Endothelial cell of umbilical vein (primary cell): ENCODE results near the gene MB21D2. TPM values are rescaled to one million over a fixed set of nuclear protein-coding genes. Genes with fewer than 3 reads are reported as not detected.

Source experiments
- BruUV-seq: library from RNA; stranded (reverse); fragments of 400-500 nt; replicated peaks from 2 replicates; lab custom pipeline; 2021; lab: Mats Ljungman, UMichigan
- CTCF ChIA-PET: fragments of 300-600, 350-600 bp; sonication (Branson Sonifier 250); formaldehyde crosslinking; loops from one replicate; lab custom pipeline; 2021; ENCODE audit warnings: antibody characterized with exemption, inconsistent platforms; lab: Charles Lee
- POLR2A ChIA-PET: fragments of 300-600, 350-600 bp; sonication (Branson Sonifier 250); formaldehyde crosslinking; loops from one replicate; lab custom pipeline; 2021; ENCODE audit warnings: antibody characterized with exemption, inconsistent platforms; lab: Charles Lee
- DNase-seq: peaks from one replicate; pipeline ENCODE4 v3.0.0-alpha.2; 2011; ENCODE audit warnings: low read depth, low spot score
- FAIRE-seq: peaks from 2 replicates; lab custom pipeline; 2011; peaks lifted over from hg19 to GRCh38; lab: Jason Lieb, UNC
- H2AFZ ChIP-seq: 2 replicates; pipeline ENCODE4 v1.6.0; 2012; ENCODE audit warnings: low read depth, low read length, control low read depth, inconsistent platforms
- H3K27ac ChIP-seq: 2 replicates; pipeline ENCODE4 v1.5.1; 2011; ENCODE audit warnings: low read depth, mild to moderate bottlenecking, control low read depth, low read length, moderate library complexity; ENCODE audit not compliant: insufficient read depth
- H3K27me3 ChIP-seq, 2 experiments: 2 replicates each; pipeline versions ENCODE4 v1.6.0 to v1.6.1; 2011; ENCODE audit warnings: low read length in 2 of 2, mixed read lengths in 1 of 2; ENCODE audit not compliant: control insufficient read depth in 2 of 2, insufficient read depth in 2 of 2
- H3K36me3 ChIP-seq, 2 experiments: 2 replicates in 1 of 2; 3 replicates in 1 of 2; pipeline ENCODE4 v1.5.1; 2011; ENCODE audit warnings: low read length in 2 of 2, mild to moderate bottlenecking in 1 of 2, moderate library complexity in 1 of 2; ENCODE audit not compliant: control insufficient read depth in 2 of 2, insufficient read depth in 2 of 2; ENCODE audit errors: extremely low read depth in 1 of 2
- H3K4me1 ChIP-seq: 3 replicates; pipeline ENCODE4 v1.5.1; 2011; ENCODE audit warnings: mild to moderate bottlenecking, low read length; ENCODE audit not compliant: control insufficient read depth, insufficient read depth; ENCODE audit errors: extremely low read depth
- H3K4me2 ChIP-seq: 2 replicates; pipeline ENCODE4 v1.6.1; 2011; ENCODE audit warnings: low read length, control low read depth, mixed read lengths; ENCODE audit not compliant: insufficient read depth
- H3K4me3 ChIP-seq, 3 experiments: fragments of 200-600 bp in 1 of 3; sonication (generic), shearing (Covaris generic) in 1 of 3; replicated peaks in 1 of 3; 2 replicates each; pipeline ENCODE4 v1.5.1; 2011 to 2016; ENCODE audit warnings: control low read depth in 3 of 3, low read length in 3 of 3, mild to moderate bottlenecking in 2 of 3, inconsistent platforms in 1 of 3, low read depth in 1 of 3, moderate library complexity in 1 of 3; ENCODE audit not compliant: insufficient read depth in 1 of 3
- H3K79me2 ChIP-seq: 2 replicates; pipeline ENCODE4 v1.6.0; 2012; ENCODE audit warnings: low read length, inconsistent platforms; ENCODE audit not compliant: control insufficient read depth, insufficient read depth
- H3K9ac ChIP-seq: replicated peaks from 2 replicates; pipeline ENCODE3; 2011; ENCODE audit warnings: low read length, control low read depth; ENCODE audit not compliant: insufficient read depth; ENCODE audit errors: extremely low read depth
- H3K9me1 ChIP-seq: replicated peaks from 3 replicates; pipeline ENCODE4 v1.6.0; 2011; ENCODE audit warnings: mild to moderate bottlenecking, low read length; ENCODE audit not compliant: control insufficient read depth, insufficient read depth; ENCODE audit errors: extremely low read depth
- H3K9me3 ChIP-seq: replicated peaks from 2 replicates; pipeline ENCODE4 v1.5.1; 2012; ENCODE audit warnings: low read length, inconsistent platforms; ENCODE audit not compliant: control insufficient read depth, insufficient read depth
- H4K20me1 ChIP-seq: replicated peaks from 2 replicates; pipeline ENCODE3; 2011; ENCODE audit warnings: mild to moderate bottlenecking, low read length; ENCODE audit not compliant: control insufficient read depth, insufficient read depth; ENCODE audit errors: extremely low read depth
- EZH2 ChIP-seq: IDR thresholded peaks from 2 replicates; pipeline ENCODE4 v1.6.1; 2012; ENCODE audit warnings: borderline replicate concordance, low read depth, mild to moderate bottlenecking, moderate library complexity, low read length, inconsistent platforms; ENCODE audit not compliant: severe bottlenecking
- JUN ChIP-seq: IDR thresholded peaks from 2 replicates; pipeline ENCODE4 v1.6.1; 2011; ENCODE audit warnings: borderline replicate concordance, low read depth; ENCODE audit not compliant: insufficient read length, insufficient read depth
- MYC ChIP-seq: IDR thresholded peaks from one replicate; pipeline ENCODE4 v1.6.1; 2011; ENCODE audit warnings: mild to moderate bottlenecking, low read depth, low read length
- POLR2A ChIP-seq: IDR thresholded peaks from 2 replicates; pipeline ENCODE4 v1.6.1; 2012; ENCODE audit warnings: low read depth, mild to moderate bottlenecking, control low read depth, low read length
- POLR2AphosphoS5 ChIP-seq: IDR thresholded peaks from 2 replicates; pipeline ENCODE4 v1.6.1; 2012; ENCODE audit warnings: low read depth, mild to moderate bottlenecking, control low read depth, low read length, moderate library complexity; ENCODE audit not compliant: insufficient read depth
- dilution Hi-C: fragments of 300-500 bp; cut with MboI; formaldehyde crosslinking; loops from one replicate; pipeline ENCODE4 v1.15.0; 2019; ENCODE audit warnings: low sequenced_read_pairs; ENCODE audit not compliant: extremely low pct_ligation_motif_present
- intact Hi-C: fragments of 100-400 bp; cut with micrococcal nuclease; formaldehyde crosslinking; loops from one replicate; pipeline ENCODE4 v1.10.0; 2022
- polyA plus RNA-seq, 4 experiments: library from polyadenylated mRNA; depleted of rRNA in 3 of 4; stranded (reverse) in 3 of 4; unstranded in 1 of 4; fragments of >200 nt; gene quantifications; 2 replicates each; pipeline versions ENCODE4 v1.2.1 to v1.2.3, GENCODE V29; 2011 to 2012; ENCODE audit warnings: missing spikeins in 1 of 4
- total RNA-seq: library from RNA; stranded (reverse); gene quantifications from 2 replicates; pipeline ENCODE4 v1.2.3, GENCODE V29; 2021
- TF ChIP-seq, protein P1 (sequence below): IDR thresholded peaks from 2 replicates; pipeline ENCODE4 v1.6.1; 2011; ENCODE audit not compliant: insufficient read depth, insufficient read length
- TF ChIP-seq, protein P2 (sequence below), 2 donors: IDR thresholded peaks; 1 replicate in 1 of 2; 2 replicates in 1 of 2; pipeline ENCODE4 v1.5.1; 2011; ENCODE audit warnings: low read length in 2 of 2, mild to moderate bottlenecking in 2 of 2, moderate library complexity in 2 of 2, control low read depth in 1 of 2, inconsistent platforms in 1 of 2, low read depth in 1 of 2; ENCODE audit not compliant: insufficient read depth in 1 of 2; ENCODE audit errors: extremely low read depth in 1 of 2

Gene MB21D2
- total and polyA plus RNA-seq, 2 donors (not counting 3 experiments of a cell fraction or from before 2014, with no cell fraction given) = 6.7 to 7.4 TPM

DNA sequence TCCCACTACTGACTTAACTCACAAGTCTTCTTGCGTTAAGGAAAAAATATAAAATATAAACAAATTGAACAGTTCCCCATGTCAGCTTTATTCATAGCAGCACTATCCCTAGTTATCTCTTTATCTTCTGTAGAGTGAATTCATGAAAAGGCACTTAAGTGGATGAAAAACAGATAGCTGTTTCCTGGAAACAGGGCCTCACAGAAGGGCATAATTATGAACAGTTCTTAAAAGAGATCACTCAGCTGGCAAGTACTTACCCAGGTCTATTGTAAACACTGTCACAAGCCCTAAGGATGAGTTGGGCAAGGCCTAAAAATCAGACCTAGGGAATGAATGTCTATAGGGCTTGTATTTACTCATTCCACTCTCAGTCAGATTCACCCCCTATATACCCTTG is 10.7 kb downstream of the MB21D2 start:
- Histone ChIP-seq H3K9me3 (no peaks in the 10 kb centered on the region), H3K4me3 (no peak overlapping the region), H3K4me2 (no peak overlapping the region), H3K9me1 (no peaks in the 10 kb centered on the region), H3K4me1 (no peaks in the 10 kb centered on the region), H2AFZ (no peak overlapping the region), H3K27ac (no peak overlapping the region), H3K79me2 (no peaks in the 10 kb centered on the region), H4K20me1 (no peaks in the 10 kb centered on the region), H3K27me3 (no peaks in the 10 kb centered on the region), H3K36me3 (no peaks in the 10 kb centered on the region), H3K9ac (no peak overlapping the region)
- intact Hi-C loops (no loop called here), dilution Hi-C loops (no loop called here)
- ChIA-PET CTCF (interaction anchor here (2.2 kb wide), 1 partner anchor 8 kb away, joined by 5 read pairs; no protein-coding TSS in a partner anchor), POLR2A (no interaction called here)
- no peak for FAIRE-seq
- DNase-seq = no peak
- BruUV-seq = no TSS peak
- TF ChIP-seq JUN = no peak
- TF ChIP-seq, protein P1, sequence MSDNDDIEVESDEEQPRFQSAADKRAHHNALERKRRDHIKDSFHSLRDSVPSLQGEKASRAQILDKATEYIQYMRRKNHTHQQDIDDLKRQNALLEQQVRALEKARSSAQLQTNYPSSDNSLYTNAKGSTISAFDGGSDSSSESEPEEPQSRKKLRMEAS = no peak
- no peak for TF ChIP-seq POLR2A
- no peak for TF ChIP-seq EZH2
- TF ChIP-seq MYC = no peak
- TF ChIP-seq, protein P2, sequence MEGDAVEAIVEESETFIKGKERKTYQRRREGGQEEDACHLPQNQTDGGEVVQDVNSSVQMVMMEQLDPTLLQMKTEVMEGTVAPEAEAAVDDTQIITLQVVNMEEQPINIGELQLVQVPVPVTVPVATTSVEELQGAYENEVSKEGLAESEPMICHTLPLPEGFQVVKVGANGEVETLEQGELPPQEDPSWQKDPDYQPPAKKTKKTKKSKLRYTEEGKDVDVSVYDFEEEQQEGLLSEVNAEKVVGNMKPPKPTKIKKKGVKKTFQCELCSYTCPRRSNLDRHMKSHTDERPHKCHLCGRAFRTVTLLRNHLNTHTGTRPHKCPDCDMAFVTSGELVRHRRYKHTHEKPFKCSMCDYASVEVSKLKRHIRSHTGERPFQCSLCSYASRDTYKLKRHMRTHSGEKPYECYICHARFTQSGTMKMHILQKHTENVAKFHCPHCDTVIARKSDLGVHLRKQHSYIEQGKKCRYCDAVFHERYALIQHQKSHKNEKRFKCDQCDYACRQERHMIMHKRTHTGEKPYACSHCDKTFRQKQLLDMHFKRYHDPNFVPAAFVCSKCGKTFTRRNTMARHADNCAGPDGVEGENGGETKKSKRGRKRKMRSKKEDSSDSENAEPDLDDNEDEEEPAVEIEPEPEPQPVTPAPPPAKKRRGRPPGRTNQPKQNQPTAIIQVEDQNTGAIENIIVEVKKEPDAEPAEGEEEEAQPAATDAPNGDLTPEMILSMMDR (IDR thresholded peaks at IDR 0.05; ENCODE audit: extremely low read depth in 1 of 2, insufficient read depth in 1 of 2, low read depth in 1 of 2, low read length in 2 of 2) = no peak
- no peak for TF ChIP-seq POLR2AphosphoS5
